ENCODE data around the gene FAM151B. TPM values are rescaled to one million over a fixed set of nuclear protein-coding genes. Genes with fewer than 3 reads are reported as not detected.

FAM151B gene
- total and polyA plus RNA-seq, 2 experiments from 2014 or later: 0.55 TPM; not detected in 1

- H3K9me3 Mint-ChIP-seq: no peaks in the 10 kb centered on the region; the same call in 2 of the 3 replicates
- Histone ChIP-seq H3K27ac (ENCODE audit: low read depth) (no peak overlapping the region), H3K9me2 (ENCODE audit: insufficient read depth) (no peaks in the 10 kb centered on the region), H4K20me1 (replicated peaks; ENCODE audit: insufficient read depth) (no peaks in the 10 kb centered on the region), H3K27me3 (ENCODE audit: insufficient read depth) (no peaks in the 10 kb centered on the region), H3K36me3 (ENCODE audit: insufficient read depth) (no peaks in the 10 kb centered on the region), H3F3A (replicated peaks; ENCODE audit: low read depth) (no peaks in the 10 kb centered on the region), H3K4me1 (ENCODE audit: insufficient read depth) (no peaks in the 10 kb centered on the region), H3K4me3 (no peak overlapping the region), H2AFZ (no peak overlapping the region), H3K79me2 (replicated peaks; ENCODE audit: insufficient read depth) (no peaks in the 10 kb centered on the region), H3K4me2 (no peak overlapping the region)
- no peak overlapping the region for H3K27ac Mint-ChIP-seq
- no peak for ATAC-seq
- no peak for TF ChIP-seq ZNF331 (CRISPR knock-in tag; IDR thresholded peaks at IDR 0.05; ENCODE audit: low read depth)
- no peak for TF ChIP-seq STAT1 (IDR thresholded peaks at IDR 0.05; ENCODE audit: unreplicated experiment)
- TF ChIP-seq EZH2phosphoT487 (IDR thresholded peaks at IDR 0.05; ENCODE audit: unreplicated experiment): no peak
- TF ChIP-seq NANOG (IDR thresholded peaks at IDR 0.05; ENCODE audit: borderline replicate concordance): no peak
- TF ChIP-seq JUNB (IDR thresholded peaks at IDR 0.05; ENCODE audit: unreplicated experiment): no peak
- TF ChIP-seq CREB1 (CRISPR knock-in tag; IDR thresholded peaks at IDR 0.05; ENCODE audit: low read depth): no peak
- TF ChIP-seq ZNF114 (CRISPR knock-in tag; IDR thresholded peaks at IDR 0.05): no peak
- TF ChIP-seq CTCF (conservative IDR thresholded peaks at IDR 0.05; ENCODE audit: low read depth in 2 of 2): no peak
- TF ChIP-seq REST (IDR thresholded peaks at IDR 0.05; ENCODE audit: unreplicated experiment): no peak
- no peak for TF ChIP-seq EZH2 (IDR thresholded peaks at IDR 0.05; ENCODE audit: low read depth, unreplicated experiment)
- TF ChIP-seq ETS1 (IDR thresholded peaks at IDR 0.05): no peak
- no peak for TF ChIP-seq POLR2AphosphoS5 (IDR thresholded peaks at IDR 0.05; ENCODE audit: low read depth)
- H3K36me3 Mint-ChIP-seq (ENCODE audit: low read depth): no peaks in the 10 kb centered on the region
- peaks cover 2% of the 10 kb centered on the region for H3K27me3 Mint-ChIP-seq (ENCODE audit: insufficient read depth, low read depth, poor library complexity)
- H3K4me3 Mint-ChIP-seq: no peak overlapping the region
- DNase-seq (ENCODE audit: low spot score): no peak
- peaks cover 5% of the 10 kb centered on the region for H3K4me1 Mint-ChIP-seq
Observed at GRCh38 chr5:80503641-80504040, 15.7 kb downstream of the FAM151B start.

Measured in GM23338 (cell line).